Measurements from ENCODE around the gene TMEM236. TPM values are rescaled to one million over a fixed set of nuclear protein-coding genes. Genes with fewer than 3 reads are reported as not detected.

Gene TMEM236
- total RNA-seq, 2 experiments from 2014 or later, result not detected

DNA sequence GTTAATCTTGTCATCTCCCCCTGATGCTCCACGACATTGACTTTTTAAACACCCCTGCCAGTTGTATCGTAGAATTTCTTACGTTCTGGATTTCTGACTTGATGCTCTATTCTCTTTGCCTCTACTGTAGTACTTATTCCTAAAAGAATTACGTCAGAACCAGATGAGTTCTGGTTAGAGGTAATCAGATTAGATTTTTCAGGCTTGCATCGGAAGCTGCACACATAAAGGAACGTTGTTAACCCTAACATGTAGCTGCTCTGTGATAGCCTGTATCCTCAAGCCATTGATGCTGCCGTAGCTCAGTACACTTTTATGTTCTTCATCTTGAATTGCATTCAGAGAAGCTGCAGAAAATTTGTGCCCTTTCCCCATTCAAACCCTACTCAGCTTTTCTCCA, 26.3 kb upstream of the TMEM236 start:
- no peak for DNase-seq (ENCODE audit: low spot score)

DNA sequence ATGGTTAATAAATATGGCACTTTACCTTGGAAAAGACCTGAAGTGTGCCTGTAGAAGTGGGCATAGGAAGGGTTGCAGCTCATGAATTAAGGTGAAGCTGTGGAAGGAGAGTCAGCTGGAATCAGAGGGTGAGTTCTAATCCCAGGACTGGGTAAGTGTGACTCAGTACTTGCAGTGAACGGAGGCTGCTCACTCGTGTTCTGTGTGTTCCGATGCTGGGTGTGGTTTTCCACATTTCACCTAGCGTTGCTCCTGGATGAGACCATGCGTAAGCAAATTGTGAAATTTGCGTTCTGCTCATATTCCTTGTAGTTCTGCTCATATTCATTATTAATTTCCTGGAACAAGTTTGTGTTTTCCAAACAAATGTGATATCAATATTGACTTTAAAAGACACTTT, 22.4 kb upstream of the TMEM236 start:
- ChIA-PET CTCF (ENCODE audit: unreplicated experiment) (no interaction called here), POLR2A (no interaction called here)
- no TSS peak for BruUV-seq (replicated peaks)

More for the DNA sequence above, 26.3 kb upstream of the TMEM236 start:
- BruUV-seq (replicated peaks), result no TSS peak
- Histone ChIP-seq H3K4me1 (ENCODE audit: insufficient read depth, low read length, poor library complexity, severe bottlenecking) (no peaks in the 10 kb centered on the region), H3K79me2 (ENCODE audit: insufficient read depth, low read depth, low read length) (no peaks in the 10 kb centered on the region), H3K27ac (ENCODE audit: low read depth, low read length, poor library complexity, severe bottlenecking) (no peak overlapping the region), H3K4me3 (ENCODE audit: low read depth, low read length, poor library complexity, severe bottlenecking) (no peak overlapping the region), H4K20me1 (ENCODE audit: insufficient read depth, low read length) (no peaks in the 10 kb centered on the region), H3K9me2 (ENCODE audit: insufficient read depth, low read length) (no peaks in the 10 kb centered on the region), H3K4me2 (ENCODE audit: low read length) (no peak overlapping the region), H3K9me3 (ENCODE audit: low read length) (no peaks in the 10 kb centered on the region), H2AFZ (ENCODE audit: low read length) (no peak overlapping the region), H3K36me3 (ENCODE audit: insufficient read depth, low read length) (no peaks in the 10 kb centered on the region)
- TF ChIP-seq, protein P1, sequence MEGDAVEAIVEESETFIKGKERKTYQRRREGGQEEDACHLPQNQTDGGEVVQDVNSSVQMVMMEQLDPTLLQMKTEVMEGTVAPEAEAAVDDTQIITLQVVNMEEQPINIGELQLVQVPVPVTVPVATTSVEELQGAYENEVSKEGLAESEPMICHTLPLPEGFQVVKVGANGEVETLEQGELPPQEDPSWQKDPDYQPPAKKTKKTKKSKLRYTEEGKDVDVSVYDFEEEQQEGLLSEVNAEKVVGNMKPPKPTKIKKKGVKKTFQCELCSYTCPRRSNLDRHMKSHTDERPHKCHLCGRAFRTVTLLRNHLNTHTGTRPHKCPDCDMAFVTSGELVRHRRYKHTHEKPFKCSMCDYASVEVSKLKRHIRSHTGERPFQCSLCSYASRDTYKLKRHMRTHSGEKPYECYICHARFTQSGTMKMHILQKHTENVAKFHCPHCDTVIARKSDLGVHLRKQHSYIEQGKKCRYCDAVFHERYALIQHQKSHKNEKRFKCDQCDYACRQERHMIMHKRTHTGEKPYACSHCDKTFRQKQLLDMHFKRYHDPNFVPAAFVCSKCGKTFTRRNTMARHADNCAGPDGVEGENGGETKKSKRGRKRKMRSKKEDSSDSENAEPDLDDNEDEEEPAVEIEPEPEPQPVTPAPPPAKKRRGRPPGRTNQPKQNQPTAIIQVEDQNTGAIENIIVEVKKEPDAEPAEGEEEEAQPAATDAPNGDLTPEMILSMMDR (conservative IDR thresholded peaks at IDR 0.05; ENCODE audit: low read length), result no peak
- no peak for TF ChIP-seq EZH2phosphoT487 (IDR thresholded peaks at IDR 0.05; ENCODE audit: borderline replicate concordance, low read depth, low read length)
- ChIA-PET POLR2A (interaction anchor here (0.6 to 0.8 kb wide), 2 partner anchors 68 to 146 kb away, joined by 4 to 5 read pairs; no protein-coding TSS in a partner anchor), CTCF (ENCODE audit: unreplicated experiment) (no interaction called here)
- intact Hi-C loops (cut with micrococcal nuclease; ENCODE audit: unreplicated experiment), result no loop called here

DNA sequence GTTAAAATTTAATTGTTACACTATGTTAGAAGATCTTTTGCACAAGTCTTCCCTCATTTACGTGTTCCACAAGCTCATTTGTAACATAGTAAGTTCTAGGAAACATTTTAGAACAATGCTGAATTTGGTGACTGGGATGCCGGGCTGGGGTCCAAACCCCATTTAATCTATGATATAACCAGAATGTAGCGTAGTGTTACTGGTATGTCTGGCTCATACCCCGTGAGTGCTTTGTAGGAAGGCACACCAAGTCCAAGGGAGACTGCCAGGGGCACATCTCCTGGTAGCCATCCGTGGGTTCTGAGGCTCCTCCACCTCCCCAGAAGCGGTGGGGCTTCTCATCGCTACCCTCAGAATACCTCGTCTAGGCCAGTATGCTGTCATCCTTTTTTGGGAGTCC, 21.3 kb upstream of the TMEM236 start:
- no peak overlapping the region for H3K4me2 ChIP-seq (ENCODE audit: low read length)
- ChIA-PET POLR2A (no interaction called here), CTCF (ENCODE audit: unreplicated experiment) (no interaction called here)
- no TSS peak for BruUV-seq (replicated peaks)
- no peaks in the 10 kb centered on the region for H3K36me3 ChIP-seq (ENCODE audit: insufficient read depth, low read length)
- H2AFZ ChIP-seq (ENCODE audit: low read length), result no peak overlapping the region
- H3K79me2 ChIP-seq (ENCODE audit: insufficient read depth, low read depth, low read length), result no peaks in the 10 kb centered on the region
- no peaks in the 10 kb centered on the region for H3K4me1 ChIP-seq (ENCODE audit: insufficient read depth, low read length, poor library complexity, severe bottlenecking)
- no peaks in the 10 kb centered on the region for H3K9me2 ChIP-seq (ENCODE audit: insufficient read depth, low read length)
- intact Hi-C loops (cut with micrococcal nuclease; ENCODE audit: unreplicated experiment), result no loop called here
- H3K4me3 ChIP-seq (ENCODE audit: low read depth, low read length, poor library complexity, severe bottlenecking), result no peak overlapping the region
- no peak for DNase-seq (ENCODE audit: low spot score)
- H3K9me3 ChIP-seq (ENCODE audit: low read length), result no peaks in the 10 kb centered on the region
- H3K27ac ChIP-seq (ENCODE audit: low read depth, low read length, poor library complexity, severe bottlenecking), result no peak overlapping the region
- no peak for TF ChIP-seq EZH2phosphoT487 (IDR thresholded peaks at IDR 0.05; ENCODE audit: borderline replicate concordance, low read depth, low read length)
- TF ChIP-seq, protein P1 (conservative IDR thresholded peaks at IDR 0.05; ENCODE audit: low read length), result no peak
- H4K20me1 ChIP-seq (ENCODE audit: insufficient read depth, low read length), result no peaks in the 10 kb centered on the region

More for the DNA sequence above, 22.4 kb upstream of the TMEM236 start:
- DNase-seq (ENCODE audit: low spot score), result no peak
- no peak overlapping the region for H3K4me3 ChIP-seq (ENCODE audit: low read depth, low read length, poor library complexity, severe bottlenecking)
- no peaks in the 10 kb centered on the region for H3K9me2 ChIP-seq (ENCODE audit: insufficient read depth, low read length)
- no peaks in the 10 kb centered on the region for H3K9me3 ChIP-seq (ENCODE audit: low read length)
- no peak overlapping the region for H3K27ac ChIP-seq (ENCODE audit: low read depth, low read length, poor library complexity, severe bottlenecking)
- no peak overlapping the region for H2AFZ ChIP-seq (ENCODE audit: low read length)
- H3K79me2 ChIP-seq (ENCODE audit: insufficient read depth, low read depth, low read length), result no peaks in the 10 kb centered on the region
- no peaks in the 10 kb centered on the region for H3K4me1 ChIP-seq (ENCODE audit: insufficient read depth, low read length, poor library complexity, severe bottlenecking)
- intact Hi-C loops (cut with micrococcal nuclease; ENCODE audit: unreplicated experiment), result no loop called here
- TF ChIP-seq EZH2phosphoT487 (IDR thresholded peaks at IDR 0.05; ENCODE audit: borderline replicate concordance, low read depth, low read length), result no peak
- TF ChIP-seq, protein P1 (conservative IDR thresholded peaks at IDR 0.05; ENCODE audit: low read length), result no peak
- H4K20me1 ChIP-seq (ENCODE audit: insufficient read depth, low read length), result no peaks in the 10 kb centered on the region
- H3K36me3 ChIP-seq (ENCODE audit: insufficient read depth, low read length), result no peaks in the 10 kb centered on the region
- H3K4me2 ChIP-seq (ENCODE audit: low read length), result no peak overlapping the region

Measured in OCI-LY7 (cell line).